Adrenal gland (tissue), 5 donors: ENCODE results near the gene MAP3K9.

Experiments used
- POLR2A ChIP-seq, 2 donors: fragments of 450-650 bp; IDR thresholded peaks; one replicate each; pipeline ENCODE4 v1.6.1; 2017; ENCODE audit warnings: antibody characterized with exemption in 2 of 2, mild to moderate bottlenecking in 2 of 2, moderate library complexity in 1 of 2
- TF ChIP-seq, protein P1 (sequence below), 6 experiments: fragments of 450-650 bp in 4 of 6; fragments of 200-600 bp in 2 of 6; sonication (generic) in 1 of 6; IDR thresholded peaks; 1 replicate in 5 of 6; 2 replicates in 1 of 6; pipeline versions ENCODE4 v1.5.1 to v1.8.0; 2016 to 2021; ENCODE audit warnings: antibody characterized with exemption in 6 of 6, mild to moderate bottlenecking in 2 of 6, moderate library complexity in 1 of 6
- donor health status: DM: no; HTN: no; CAD: no.

DNA sequence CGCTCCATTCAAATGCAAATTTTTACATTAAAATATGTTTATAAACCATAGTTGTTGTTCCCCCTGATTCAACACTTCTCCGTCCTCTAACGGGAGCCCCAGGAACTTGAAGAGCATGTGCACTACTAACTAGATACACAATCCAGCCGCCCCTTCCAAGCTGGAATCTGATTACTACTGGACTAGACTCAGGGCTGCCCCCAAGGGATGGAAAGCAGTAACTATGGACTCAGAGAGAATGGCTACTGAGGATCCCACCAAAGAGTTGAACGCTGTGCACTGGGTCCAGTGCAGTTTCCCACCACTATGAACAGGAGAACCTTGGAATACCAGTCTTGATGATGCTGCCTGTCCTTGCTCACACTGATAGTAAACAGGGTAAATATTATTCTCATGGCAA is 49.3 kb upstream of the MAP3K9 start:
- TF ChIP-seq POLR2A (IDR thresholded peaks at IDR 0.05), result no peak
- TF ChIP-seq, protein P1, sequence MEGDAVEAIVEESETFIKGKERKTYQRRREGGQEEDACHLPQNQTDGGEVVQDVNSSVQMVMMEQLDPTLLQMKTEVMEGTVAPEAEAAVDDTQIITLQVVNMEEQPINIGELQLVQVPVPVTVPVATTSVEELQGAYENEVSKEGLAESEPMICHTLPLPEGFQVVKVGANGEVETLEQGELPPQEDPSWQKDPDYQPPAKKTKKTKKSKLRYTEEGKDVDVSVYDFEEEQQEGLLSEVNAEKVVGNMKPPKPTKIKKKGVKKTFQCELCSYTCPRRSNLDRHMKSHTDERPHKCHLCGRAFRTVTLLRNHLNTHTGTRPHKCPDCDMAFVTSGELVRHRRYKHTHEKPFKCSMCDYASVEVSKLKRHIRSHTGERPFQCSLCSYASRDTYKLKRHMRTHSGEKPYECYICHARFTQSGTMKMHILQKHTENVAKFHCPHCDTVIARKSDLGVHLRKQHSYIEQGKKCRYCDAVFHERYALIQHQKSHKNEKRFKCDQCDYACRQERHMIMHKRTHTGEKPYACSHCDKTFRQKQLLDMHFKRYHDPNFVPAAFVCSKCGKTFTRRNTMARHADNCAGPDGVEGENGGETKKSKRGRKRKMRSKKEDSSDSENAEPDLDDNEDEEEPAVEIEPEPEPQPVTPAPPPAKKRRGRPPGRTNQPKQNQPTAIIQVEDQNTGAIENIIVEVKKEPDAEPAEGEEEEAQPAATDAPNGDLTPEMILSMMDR (IDR thresholded peaks at IDR 0.05), result no peak
